ENCODE data around the gene TMEM82. TPM values are rescaled to one million over a fixed set of nuclear protein-coding genes. Genes with fewer than 3 reads are reported as not detected.

The TMEM82 gene
- total RNA-seq, 2 donors from 2014 or later: 11.5 to 17.0 TPM

- H3K9me3 ChIP-seq: no peaks in the 10 kb centered on the region
- no peaks in the 10 kb centered on the region for H3K36me3 ChIP-seq
- H3K4me1 ChIP-seq: no peaks in the 10 kb centered on the region
- no peak overlapping the region for H3K4me3 ChIP-seq
- peak; percentile 82 for TF ChIP-seq CTCF (IDR thresholded peaks at IDR 0.05)
- intact Hi-C loops (cut with DNase I): no loop called here
- H3K27ac ChIP-seq: peak overlapping the region; percentile 50
- no peaks in the 10 kb centered on the region for H3K27me3 ChIP-seq
- H3K9ac ChIP-seq (ENCODE audit: low read depth in 2 of 2, low read length in 2 of 2): peak overlapping the region; percentile 48 to 85
- peak; percentile 93 for DNase-seq
These were observed 1.1 kb upstream of the TMEM82 start for GRCh38 chr1:15740924-15741850.

GRCh38 chr1:15744122-15744679 is 1.9 kb downstream of the TMEM82 start:
- intact Hi-C loops (cut with DNase I): no loop called here
- no peak overlapping the region for H3K27ac ChIP-seq
- TF ChIP-seq CTCF (IDR thresholded peaks at IDR 0.05): no peak
- no peaks in the 10 kb centered on the region for H3K27me3 ChIP-seq
- H3K4me3 ChIP-seq: no peak overlapping the region
- H3K36me3 ChIP-seq: no peaks in the 10 kb centered on the region
- DNase-seq: no peak
- H3K9me3 ChIP-seq: no peaks in the 10 kb centered on the region
- H3K9ac ChIP-seq (ENCODE audit: low read depth in 2 of 2, low read length in 2 of 2): no peak overlapping the region
- H3K4me1 ChIP-seq: no peaks in the 10 kb centered on the region

GRCh38 chr1:15747378-15747777 is 5.1 kb downstream of the TMEM82 start:
- intact Hi-C loops (cut with DNase I): no loop called here
- H3K27ac ChIP-seq: no peak overlapping the region
- DNase-seq: no peak

GRCh38 chr1:15748264-15748663 is 6.0 kb downstream of the TMEM82 start:
- no peak for DNase-seq
- intact Hi-C loops (cut with DNase I): no loop called here
- no peak overlapping the region for H3K9ac ChIP-seq (ENCODE audit: low read depth in 2 of 2, low read length in 2 of 2)
- no peak overlapping the region for H3K27ac ChIP-seq
- no peaks in the 10 kb centered on the region for H3K36me3 ChIP-seq
- TF ChIP-seq CTCF (IDR thresholded peaks at IDR 0.05): no peak
- no peaks in the 10 kb centered on the region for H3K27me3 ChIP-seq
- no peaks in the 10 kb centered on the region for H3K4me1 ChIP-seq
- no peak overlapping the region for H3K4me3 ChIP-seq
- H3K9me3 ChIP-seq: no peaks in the 10 kb centered on the region

More at GRCh38 chr1:15747378-15747777, 5.1 kb downstream of the TMEM82 start:
- TF ChIP-seq CTCF (IDR thresholded peaks at IDR 0.05): no peak
- H3K9ac ChIP-seq (ENCODE audit: low read depth in 2 of 2, low read length in 2 of 2): no peak overlapping the region
- no peaks in the 10 kb centered on the region for H3K4me1 ChIP-seq
- H3K4me3 ChIP-seq: no peak overlapping the region
- H3K27me3 ChIP-seq: no peaks in the 10 kb centered on the region
- no peaks in the 10 kb centered on the region for H3K9me3 ChIP-seq
- no peaks in the 10 kb centered on the region for H3K36me3 ChIP-seq

- Histone ChIP-seq H3K36me3 (no peaks in the 10 kb centered on the region), H3K4me3 (no peak overlapping the region), H3K9ac (ENCODE audit: low read depth in 2 of 2, low read length in 2 of 2) (no peak overlapping the region), H3K9me3 (no peaks in the 10 kb centered on the region), H3K27me3 (no peaks in the 10 kb centered on the region), H3K4me1 (no peaks in the 10 kb centered on the region), H3K27ac (no peak overlapping the region)
- DNase-seq: no peak
- intact Hi-C loops (cut with DNase I): no loop called here
- no peak for TF ChIP-seq CTCF (IDR thresholded peaks at IDR 0.05)
These were observed 6.5 kb downstream of the TMEM82 start for GRCh38 chr1:15748690-15749398.

Data from colonic mucosa (tissue), 4 donors.